Epithelial cell of esophagus (primary cell): ENCODE results near the gene FBXW8.

Experiments
- DNase-seq: peaks from one replicate; pipeline ENCODE4 v3.0.0; 2010; ENCODE audit warnings: low read depth
- H3K4me3 ChIP-seq: 2 replicates; pipeline ENCODE4 v1.5.1; 2011; ENCODE audit warnings: mild to moderate bottlenecking, low read length, control low read depth
- CTCF ChIP-seq: IDR thresholded peaks from 2 replicates; pipeline ENCODE4 v1.5.1; 2011; ENCODE audit warnings: low read depth, mild to moderate bottlenecking, low read length, control low read depth, inconsistent platforms; ENCODE audit not compliant: insufficient read depth; ENCODE audit errors: missing control alignments

Gene FBXW8

GRCh38 chr12:117058442-117059072 is 147.8 kb downstream of the FBXW8 start:
- TF ChIP-seq CTCF, result no peak
- no peak for DNase-seq
- no peak overlapping the region for H3K4me3 ChIP-seq

DNA sequence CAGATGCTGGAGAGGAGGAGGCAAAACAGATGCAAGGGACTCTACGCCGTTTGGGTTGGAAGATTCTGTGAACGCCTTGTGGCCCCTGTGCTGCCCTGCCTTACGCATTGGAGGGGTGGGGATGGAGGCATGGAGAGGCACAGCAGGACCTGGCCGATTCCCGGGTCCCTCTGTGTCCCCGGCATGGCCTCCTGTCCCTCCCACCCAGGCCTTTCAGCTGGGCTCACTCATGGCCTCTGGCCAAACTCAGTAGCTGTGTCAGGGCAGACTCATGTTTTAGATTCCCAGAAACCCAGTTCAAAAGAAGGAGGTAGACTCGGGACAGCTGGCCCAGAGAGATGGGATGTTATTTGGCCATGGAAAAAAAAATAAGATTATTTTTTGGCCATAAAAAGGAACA is 148.4 kb downstream of the FBXW8 start:
- H3K4me3 ChIP-seq, result no peak overlapping the region
- no peak for DNase-seq
- no peak for TF ChIP-seq CTCF

DNA sequence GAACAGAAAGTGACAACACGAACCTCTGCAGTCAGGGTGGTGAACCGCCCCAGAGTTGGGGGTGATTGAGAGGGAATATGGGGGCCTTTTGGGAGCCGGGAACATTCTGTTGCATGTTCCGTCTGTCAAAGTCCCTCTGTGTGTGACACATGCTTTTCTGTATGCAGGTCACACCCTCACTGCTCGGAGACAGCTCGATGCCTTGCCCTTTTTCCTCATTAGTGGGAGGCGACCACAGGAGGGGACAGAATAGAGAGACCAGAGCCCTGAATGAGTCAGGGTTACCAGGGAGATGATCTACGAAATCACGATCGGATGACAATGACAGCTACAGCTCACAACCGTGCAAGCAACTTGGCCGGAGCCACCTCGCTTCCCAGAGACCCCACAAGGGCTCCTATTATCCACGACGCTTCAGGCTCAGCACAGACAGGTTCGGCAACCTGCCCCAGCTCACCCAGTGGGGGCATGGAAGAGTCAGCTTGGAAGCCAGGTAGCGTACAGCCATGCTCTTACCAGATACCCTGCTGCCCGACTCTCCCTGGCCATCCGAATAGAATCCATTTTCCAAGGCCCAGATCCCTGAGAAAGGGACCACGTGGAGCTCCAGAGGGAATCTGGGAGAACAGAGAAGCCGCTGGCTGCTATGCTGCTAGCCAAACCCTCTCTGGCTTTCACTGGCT is 149.6 kb downstream of the FBXW8 start:
- DNase-seq, result no peak
- no peak for TF ChIP-seq CTCF
- no peak overlapping the region for H3K4me3 ChIP-seq

GRCh38 chr12:117060929-117061305 is 150.2 kb downstream of the FBXW8 start:
- TF ChIP-seq CTCF, result no peak
- H3K4me3 ChIP-seq, result no peak overlapping the region
- DNase-seq, result no peak

GRCh38 chr12:117061555-117062079 is 150.9 kb downstream of the FBXW8 start:
- no peak for DNase-seq
- no peak overlapping the region for H3K4me3 ChIP-seq
- no peak for TF ChIP-seq CTCF

DNA sequence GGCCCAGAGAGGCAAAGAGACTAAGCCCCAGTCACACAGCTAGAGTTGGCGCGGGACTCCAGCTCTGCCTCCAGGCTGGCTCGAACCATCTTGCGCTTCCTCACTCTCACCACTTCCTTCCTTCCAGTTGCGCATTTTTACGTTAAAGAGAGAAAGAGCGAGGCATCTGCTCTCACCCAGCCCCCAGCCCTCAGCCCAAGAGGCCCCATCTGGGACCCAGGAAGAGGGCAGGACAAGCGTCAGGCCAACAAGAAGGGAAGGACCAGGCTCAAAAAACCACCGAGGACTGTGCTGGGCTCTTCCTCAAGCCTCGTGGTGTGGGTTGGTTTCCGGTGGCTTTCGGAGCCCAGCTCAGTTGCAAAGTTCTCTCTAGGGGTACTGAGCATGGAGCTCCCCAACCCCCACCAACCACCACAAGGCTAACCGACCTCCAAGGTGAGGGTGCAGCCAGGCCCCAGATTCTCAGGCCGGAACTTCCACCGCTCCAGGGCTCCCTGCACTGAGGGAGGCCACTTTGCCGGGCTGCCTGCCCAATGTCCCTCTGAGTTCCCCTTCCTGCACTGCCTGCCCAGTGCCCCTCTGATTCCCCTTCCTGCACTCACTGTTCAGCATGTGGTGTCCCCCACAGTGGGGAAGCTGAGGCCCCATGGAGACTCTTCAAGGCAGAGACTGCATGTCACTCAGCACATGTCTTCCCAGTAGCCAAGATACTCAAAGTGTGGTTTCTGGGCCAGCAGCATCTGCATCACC is 152.6 kb downstream of the FBXW8 start:
- H3K4me3 ChIP-seq, result no peak overlapping the region
- TF ChIP-seq CTCF, result no peak
- no peak for DNase-seq
